ENCODE results near the gene VGLL4. TPM values are rescaled to one million over a fixed set of nuclear protein-coding genes. Genes with fewer than 3 reads are reported as not detected.

Gene VGLL4
- polyA plus RNA-seq, 1 donor from 2014 or later: 113 TPM

GRCh38 chr3:11567516-11568467, 75.9 kb downstream of the VGLL4 start:
- Histone ChIP-seq H3F3A (ENCODE audit: insufficient read depth, low read length, poor library complexity, severe bottlenecking) (no peaks in the 10 kb centered on the region), H3K79me2 (replicated peaks; ENCODE audit: insufficient read depth, low read length) (peaks cover 15% of the 10 kb centered on the region), H3K4me3 (ENCODE audit: low read length) (no peak overlapping the region), H3K9me2 (ENCODE audit: insufficient read depth, low read length) (no peaks in the 10 kb centered on the region), H3K4me2 (ENCODE audit: low read length) (no peak overlapping the region), H2AFZ (ENCODE audit: low read depth, low read length) (no peak overlapping the region), H3K27ac (ENCODE audit: low read length) (no peak overlapping the region), H3K9me3 (ENCODE audit: low read length) (no peaks in the 10 kb centered on the region), H3K9ac (ENCODE audit: low read length) (no peak overlapping the region), H3K36me3 (ENCODE audit: insufficient read depth, low read length) (peaks cover 4% of the 10 kb centered on the region), H4K20me1 (ENCODE audit: insufficient read depth) (no peaks in the 10 kb centered on the region), H3K27me3 (ENCODE audit: insufficient read depth, low read depth, low read length) (no peaks in the 10 kb centered on the region)
- TF ChIP-seq MXI1 (conservative IDR thresholded peaks at IDR 0.05; ENCODE audit: poor library complexity, severe bottlenecking) (no peak), EZH2 (IDR thresholded peaks at IDR 0.05; ENCODE audit: borderline replicate concordance, insufficient read depth, low read length, poor library complexity, severe bottlenecking) (no peak), TAF1 (IDR thresholded peaks at IDR 0.05; ENCODE audit: low read depth) (no peak), EP300 (conservative IDR thresholded peaks at IDR 0.05; ENCODE audit: poor library complexity, severe bottlenecking) (no peak), SMC3 (conservative IDR thresholded peaks at IDR 0.05; ENCODE audit: poor library complexity) (no peak), RAD21 (conservative IDR thresholded peaks at IDR 0.05) (no peak), POLR2AphosphoS5 (IDR thresholded peaks at IDR 0.05) (no peak), CTCF (IDR thresholded peaks at IDR 0.05; ENCODE audit: poor library complexity, severe bottlenecking) (no peak), REST (IDR thresholded peaks at IDR 0.05; ENCODE audit: borderline replicate concordance) (no peak)

GRCh38 chr3:11566916-11567315, 76.8 kb downstream of the VGLL4 start:
- no peak overlapping the region for H3K9ac ChIP-seq (ENCODE audit: low read length)
- H3K4me3 ChIP-seq (ENCODE audit: low read length): no peak overlapping the region
- H3K27me3 ChIP-seq (ENCODE audit: insufficient read depth, low read depth, low read length): no peaks in the 10 kb centered on the region
- H3K36me3 ChIP-seq (ENCODE audit: insufficient read depth, low read length): peaks cover 4% of the 10 kb centered on the region
- no peaks in the 10 kb centered on the region for H3F3A ChIP-seq (ENCODE audit: insufficient read depth, low read length, poor library complexity, severe bottlenecking)
- H3K9me2 ChIP-seq (ENCODE audit: insufficient read depth, low read length): no peaks in the 10 kb centered on the region
- H3K27ac ChIP-seq (ENCODE audit: low read length): no peak overlapping the region
- no peaks in the 10 kb centered on the region for H4K20me1 ChIP-seq (ENCODE audit: insufficient read depth)
- H3K4me2 ChIP-seq (ENCODE audit: low read length): no peak overlapping the region
- no peak overlapping the region for H2AFZ ChIP-seq (ENCODE audit: low read depth, low read length)
- H3K79me2 ChIP-seq (replicated peaks; ENCODE audit: insufficient read depth, low read length): peaks cover 15% of the 10 kb centered on the region
- TF ChIP-seq MXI1 (conservative IDR thresholded peaks at IDR 0.05; ENCODE audit: poor library complexity, severe bottlenecking) (no peak), EP300 (conservative IDR thresholded peaks at IDR 0.05; ENCODE audit: poor library complexity, severe bottlenecking) (no peak), RAD21 (conservative IDR thresholded peaks at IDR 0.05) (no peak), CTCF (IDR thresholded peaks at IDR 0.05; ENCODE audit: poor library complexity, severe bottlenecking) (no peak), EZH2 (IDR thresholded peaks at IDR 0.05; ENCODE audit: borderline replicate concordance, insufficient read depth, low read length, poor library complexity, severe bottlenecking) (no peak), SMC3 (conservative IDR thresholded peaks at IDR 0.05; ENCODE audit: poor library complexity) (no peak), POLR2AphosphoS5 (IDR thresholded peaks at IDR 0.05) (no peak), REST (IDR thresholded peaks at IDR 0.05; ENCODE audit: borderline replicate concordance) (no peak), TAF1 (IDR thresholded peaks at IDR 0.05; ENCODE audit: low read depth) (no peak)
- no peaks in the 10 kb centered on the region for H3K9me3 ChIP-seq (ENCODE audit: low read length)
